K562 (cell line): ENCODE results near the gene PHYHD1. TPM values are rescaled to one million over a fixed set of nuclear protein-coding genes. Genes with fewer than 3 reads are reported as not detected.

ENCODE experiments used
- BRD9 ChIP-seq: fragments of 450-650 bp; IDR thresholded peaks from 2 replicates; pipeline ENCODE4 v1.6.1; 2018; ENCODE audit warnings: low read depth; ENCODE audit not compliant: partially characterized antibody
- DNMT1 ChIP-seq: fragments of 450-650 bp; IDR thresholded peaks from 2 replicates; pipeline ENCODE4 v1.6.1; 2016; ENCODE audit warnings: antibody characterized with exemption, mild to moderate bottlenecking
- ESRRB ChIP-seq: fragments of 250-450 bp; sonication (Bioruptor Pico); IDR thresholded peaks from 2 replicates; pipeline ENCODE4 v1.5.0; 2020; ENCODE audit warnings: mild to moderate bottlenecking, moderate library complexity, borderline replicate concordance
- ETV5 ChIP-seq: sonication (generic); formaldehyde crosslinking; IDR thresholded peaks from 2 replicates; pipeline ENCODE4 v1.4.0; 2020; ENCODE audit warnings: low read depth, mild to moderate bottlenecking, missing genetic modification reagents
- GTF2B ChIP-seq: IDR thresholded peaks from 2 replicates; pipeline ENCODE4 v1.6.1; 2011; ENCODE audit not compliant: insufficient read length; ENCODE audit errors: extremely low read depth
- KDM1A ChIP-seq, 2 experiments: fragments of 450-650 bp; IDR thresholded peaks; 2 replicates each; pipeline ENCODE4 v1.6.1; 2016; ENCODE audit warnings: mild to moderate bottlenecking in 2 of 2
- MITF ChIP-seq: IDR thresholded peaks from 2 replicates; pipeline ENCODE4 v1.6.1; 2014; ENCODE audit warnings: antibody characterized with exemption
- PRMT5 ChIP-seq: sonication (generic); formaldehyde crosslinking; IDR thresholded peaks from 2 replicates; pipeline ENCODE4 v1.5.0; 2020; ENCODE audit warnings: missing genetic modification reagents
- RAD51 ChIP-seq: fragments of 450-650 bp; IDR thresholded peaks from 2 replicates; pipeline ENCODE4 v1.7.1; 2016; ENCODE audit warnings: low read depth, mild to moderate bottlenecking, borderline replicate concordance
- SMARCB1 ChIP-seq: IDR thresholded peaks from 2 replicates; pipeline ENCODE4 v1.6.1; 2011; ENCODE audit warnings: improper control_type of control experiment, low read depth; ENCODE audit not compliant: insufficient read length
- SNAPC5 ChIP-seq: fragments of 250-450 bp; sonication (Bioruptor Pico); IDR thresholded peaks from 2 replicates; pipeline ENCODE4 v1.8.0; 2021; ENCODE audit warnings: moderate library complexity, mild to moderate bottlenecking, inconsistent platforms
- TCFL5 ChIP-seq: fragments of 250-450 bp; sonication (Bioruptor Pico); conservative IDR thresholded peaks from 2 replicates; pipeline ENCODE4 v1.6.1; 2021; ENCODE audit warnings: mild to moderate bottlenecking, moderate library complexity, matching md5 sums
- YY1 ChIP-seq, 3 experiments: IDR thresholded peaks; 2 replicates each; pipeline ENCODE4 v1.6.1; 2011; ENCODE audit warnings: low read length in 2 of 3, mild to moderate bottlenecking in 2 of 3, moderate library complexity in 2 of 3, borderline replicate concordance in 1 of 3, control low read depth in 1 of 3, low read depth in 1 of 3; ENCODE audit not compliant: insufficient read depth in 3 of 3, insufficient replicate concordance in 2 of 3, control insufficient read depth in 1 of 3, insufficient read length in 1 of 3; ENCODE audit errors: extremely low read depth in 1 of 3
- ZBTB2 ChIP-seq: fragments of 450-650 bp; IDR thresholded peaks from 2 replicates; pipeline ENCODE4 v1.6.1; 2016; ENCODE audit warnings: antibody characterized with exemption
- ZNF165 ChIP-seq: fragments of 250-450 bp; sonication (Bioruptor Pico); IDR thresholded peaks from 2 replicates; pipeline ENCODE4 v1.4.0; 2020; ENCODE audit warnings: borderline replicate concordance
- ZNF668 ChIP-seq: fragments of 250-450 bp; sonication (Bioruptor Pico); IDR thresholded peaks from 2 replicates; pipeline ENCODE4 v1.8.0; 2022; ENCODE audit warnings: mild to moderate bottlenecking, inconsistent platforms
- ZNF766 ChIP-seq: fragments of 200-800 bp; sonication (Bioruptor generic); conservative IDR thresholded peaks from 2 replicates; pipeline ENCODE4 v1.6.1; 2016; ENCODE audit warnings: missing genetic modification characterization, missing compliant biosample characterization
- ZNF79 ChIP-seq: fragments of 250-450 bp; sonication (Bioruptor Pico); IDR thresholded peaks from 2 replicates; pipeline ENCODE4 v1.4.0; 2020; ENCODE audit warnings: low read depth, mild to moderate bottlenecking, moderate library complexity
- polyA plus RNA-seq, 8 experiments: library from polyadenylated mRNA; depleted of rRNA in 4 of 8; stranded (reverse) in 5 of 8; unstranded in 3 of 8; fragments of >200 nt; fragmentation: Nextera tagmentation in 2 of 8; fragmentation: Illumina TruSeq in 1 of 8; extraction: Ambion mirVana in 2 of 8; extraction: Trizol in 1 of 8; gene quantifications; 2 replicates each; pipeline versions ENCODE4 v1.2.1 to v1.2.3, GENCODE V29; 2011 to 2014; ENCODE audit warnings: inconsistent platforms in 1 of 8, missing spikeins in 1 of 8
- total RNA-seq, 7 experiments: library from RNA; depleted of rRNA in 6 of 7; stranded (reverse); fragments of >200 nt in 6 of 7; fragmentation: Illumina TruSeq in 2 of 7; extraction: Trizol in 2 of 7; gene quantifications; 2 replicates each; pipeline versions ENCODE4 v1.2.1 to v1.2.3, GENCODE V29; 2011 to 2021; ENCODE audit warnings: low replicate concordance in 1 of 7

Gene PHYHD1
- total and polyA plus RNA-seq, 9 of the 15 experiments (the other 6 are each of a cell fraction or from before 2014, with no cell fraction given) = 0.36 to 1.3 (median 0.80) TPM

- TF ChIP-seq SNAPC5 (CRISPR knock-in tag) = no peak
- TF ChIP-seq ZBTB2 = no peak
- TF ChIP-seq YY1 (IDR thresholded peaks at IDR 0.05; ENCODE audit: borderline replicate concordance in 1 of 3, control insufficient read depth in 1 of 3, extremely low read depth in 1 of 3, insufficient read depth in 3 of 3, insufficient read length in 1 of 3, insufficient replicate concordance in 2 of 3, low read depth in 1 of 3, low read length in 2 of 3) = peak; percentile 92 to 99 (median 99)
- TF ChIP-seq SMARCB1 = no peak
- no peak for TF ChIP-seq RAD51
- TF ChIP-seq DNMT1 = no peak
- TF ChIP-seq KDM1A (IDR thresholded peaks at IDR 0.05) = no peak
- TF ChIP-seq ZNF165 (CRISPR knock-in tag) = no peak
- no peak for TF ChIP-seq MITF
- TF ChIP-seq ZNF79 (CRISPR knock-in tag) = no peak
- no peak for TF ChIP-seq ESRRB (CRISPR knock-in tag)
- no peak for TF ChIP-seq PRMT5 (CRISPR knock-in tag)
- TF ChIP-seq GTF2B = no peak
- TF ChIP-seq ZNF766 (CRISPR knock-in tag) = no peak
- TF ChIP-seq BRD9 = no peak
- no peak for TF ChIP-seq TCFL5 (CRISPR knock-in tag)
- TF ChIP-seq ZNF668 (CRISPR knock-in tag) = no peak
- TF ChIP-seq ETV5 (CRISPR knock-in tag) = peak; percentile 92
Measured at GRCh38 chr9:128881884-128882676, 38.7 kb upstream of the PHYHD1 start, which contains the start of the genes KYAT1 and LRRC8A (continued).
